ENCODE results near the gene CSMD2.
"Not testable (repeated sequence)": the region's sequence is repeated elsewhere in the genome, so short reads cannot be mapped to it uniquely, and the experiment has no call there.

Gene CSMD2

DNA sequence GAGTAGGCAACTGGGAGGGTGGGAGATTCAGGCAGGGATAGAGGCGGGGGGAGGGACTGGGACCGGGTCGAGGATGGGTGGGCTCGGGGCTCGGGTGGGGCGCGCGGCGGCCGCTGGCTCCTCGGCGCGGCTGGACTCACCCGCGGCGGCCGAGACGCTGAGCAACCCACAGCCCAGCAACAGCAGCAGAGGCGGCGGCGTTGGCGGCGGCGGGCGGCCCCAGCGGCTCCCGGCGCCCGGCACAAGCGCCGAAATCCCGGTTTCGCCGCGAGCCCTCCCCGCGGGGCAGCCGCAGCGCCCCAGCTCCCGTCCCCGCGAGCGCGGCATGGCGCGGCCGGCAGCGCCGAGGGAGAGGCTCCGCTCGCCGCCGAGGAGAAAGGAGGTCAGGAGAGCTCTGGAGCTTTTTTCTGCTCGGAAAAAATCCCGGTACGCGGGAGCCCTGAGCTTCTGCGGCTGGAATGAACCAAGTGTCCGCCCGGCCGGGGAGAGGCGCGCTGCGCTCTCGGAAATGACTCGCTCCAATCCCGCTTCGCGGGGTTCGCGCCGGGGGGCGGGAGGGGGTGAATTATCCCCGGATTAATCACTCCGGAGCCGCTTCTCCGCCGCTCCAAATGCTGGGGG lies at the start of gene CSMD2:
CSMD2 (minus strand) TSS at position 460 of the 621 bp plus-strand sequence; CDS start at position 327, 133 bp downstream.
- peaks cover 19% of the 10 kb centered on the region for H3K4me1 ChIP-seq (ENCODE audit: control insufficient read depth, insufficient read depth, low read length)

DNA sequence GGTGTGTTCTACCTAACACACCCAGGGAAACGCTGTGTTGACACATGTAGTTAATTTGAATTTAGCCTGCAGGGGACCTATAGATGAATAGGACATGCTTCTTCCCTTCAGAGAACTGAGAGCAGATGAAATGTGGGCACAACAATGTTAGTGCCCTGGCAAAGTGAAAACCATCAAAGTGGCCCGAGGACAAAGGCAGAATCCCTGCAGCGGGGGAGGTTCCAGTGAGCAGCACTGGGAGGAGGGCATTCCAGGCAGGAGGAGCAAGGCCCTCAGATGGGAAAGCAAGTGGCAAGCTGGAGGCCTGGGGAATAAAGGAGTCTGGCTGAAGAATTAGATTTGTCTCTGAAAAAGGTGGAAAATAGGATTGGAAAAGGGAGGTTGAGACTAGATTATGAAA lies 48.9 kb upstream of the CSMD2 start:
- Histone ChIP-seq H3K4me1 (ENCODE audit: control insufficient read depth, insufficient read depth, low read length) (peaks cover 5% of the 10 kb centered on the region; the same call in 1 of the 2 replicates), H3K4me3 (ENCODE audit: low read depth, low read length) (no peak overlapping the region), H3K27me3 (ENCODE audit: control insufficient read depth, insufficient read depth, low read length) (no peaks in the 10 kb centered on the region), H3K9ac (ENCODE audit: low read depth, low read length) (no peak overlapping the region), H3K36me3 (ENCODE audit: control insufficient read depth, insufficient read depth, low read length) (no peaks in the 10 kb centered on the region), H3K9me3 (ENCODE audit: control insufficient read depth, insufficient read depth, low read length) (no peaks in the 10 kb centered on the region), H3K27ac (ENCODE audit: low read depth, low read length) (no peak overlapping the region)

More for the DNA sequence above, at the start of gene CSMD2:
- H3K27ac ChIP-seq (ENCODE audit: low read depth, low read length): peak within 1 kb of the TSS; percentile 80
- H3K27me3 ChIP-seq (ENCODE audit: control insufficient read depth, insufficient read depth, low read length): peaks cover 6% of the 10 kb centered on the region; the same call in 1 of the 2 replicates
- H3K9ac ChIP-seq (ENCODE audit: low read depth, low read length): peak within 1 kb of the TSS; percentile 69
- H3K9me3 ChIP-seq (ENCODE audit: control insufficient read depth, insufficient read depth, low read length): no peaks in the 10 kb centered on the region
- peak within 1 kb of the TSS; percentile 82 for H3K4me3 ChIP-seq (ENCODE audit: low read depth, low read length)
- 0 out of 2 replicates have a peak, but pooled peaks cover 2% of the 10 kb centered on the region for H3K36me3 ChIP-seq (ENCODE audit: control insufficient read depth, insufficient read depth, low read length)

DNA sequence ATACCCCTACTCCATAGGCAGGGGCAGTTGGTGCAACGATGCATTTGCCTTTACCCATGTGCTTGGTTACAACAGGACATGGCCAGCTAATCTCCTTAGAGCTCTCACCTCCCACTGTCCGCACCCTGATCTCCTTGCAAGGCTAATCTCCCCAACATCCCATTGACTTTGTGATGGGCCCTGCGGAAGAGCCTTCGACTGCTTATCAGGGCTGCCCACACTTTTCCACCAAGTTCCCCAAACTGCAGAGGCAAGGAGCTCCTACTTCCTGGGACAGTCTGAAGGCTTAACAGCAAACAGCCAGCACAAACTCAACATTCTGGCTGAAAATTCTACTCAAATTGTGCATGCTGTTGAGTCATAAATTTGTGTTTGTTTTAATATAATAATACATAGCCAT lies 47.6 kb upstream of the CSMD2 start:
- Histone ChIP-seq H3K27me3 (ENCODE audit: control insufficient read depth, insufficient read depth, low read length) (no peaks in the 10 kb centered on the region), H3K4me1 (ENCODE audit: control insufficient read depth, insufficient read depth, low read length) (peaks cover 5% of the 10 kb centered on the region; the same call in 1 of the 2 replicates), H3K9ac (ENCODE audit: low read depth, low read length) (no peak overlapping the region), H3K9me3 (ENCODE audit: control insufficient read depth, insufficient read depth, low read length) (no peaks in the 10 kb centered on the region), H3K4me3 (ENCODE audit: low read depth, low read length) (no peak overlapping the region), H3K27ac (ENCODE audit: low read depth, low read length) (no peak overlapping the region), H3K36me3 (ENCODE audit: control insufficient read depth, insufficient read depth, low read length) (no peaks in the 10 kb centered on the region)

DNA sequence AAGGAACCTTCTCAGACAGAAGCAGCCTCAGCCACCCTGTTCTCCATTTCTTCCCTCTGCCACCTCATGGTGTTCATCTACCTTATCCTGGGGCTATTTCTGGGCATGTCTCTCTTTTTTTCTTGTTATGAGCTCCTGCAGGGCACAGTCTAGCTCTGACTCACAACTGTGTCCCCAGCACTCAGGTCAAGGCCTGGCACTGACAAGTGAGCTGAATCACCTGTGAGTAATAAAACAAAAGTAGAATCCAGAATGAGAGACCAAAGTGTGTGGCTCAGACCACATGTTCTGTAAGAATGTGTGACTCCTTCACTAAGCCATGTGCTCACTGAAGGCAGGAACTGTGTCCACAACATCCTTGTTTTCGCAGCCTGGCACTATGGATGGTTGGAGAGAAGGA lies 34.9 kb upstream of the CSMD2 start:
- Histone ChIP-seq H3K9me3 (ENCODE audit: control insufficient read depth, insufficient read depth, low read length) (no peaks in the 10 kb centered on the region), H3K27me3 (ENCODE audit: control insufficient read depth, insufficient read depth, low read length) (no peaks in the 10 kb centered on the region), H3K36me3 (ENCODE audit: control insufficient read depth, insufficient read depth, low read length) (no peaks in the 10 kb centered on the region)

DNA sequence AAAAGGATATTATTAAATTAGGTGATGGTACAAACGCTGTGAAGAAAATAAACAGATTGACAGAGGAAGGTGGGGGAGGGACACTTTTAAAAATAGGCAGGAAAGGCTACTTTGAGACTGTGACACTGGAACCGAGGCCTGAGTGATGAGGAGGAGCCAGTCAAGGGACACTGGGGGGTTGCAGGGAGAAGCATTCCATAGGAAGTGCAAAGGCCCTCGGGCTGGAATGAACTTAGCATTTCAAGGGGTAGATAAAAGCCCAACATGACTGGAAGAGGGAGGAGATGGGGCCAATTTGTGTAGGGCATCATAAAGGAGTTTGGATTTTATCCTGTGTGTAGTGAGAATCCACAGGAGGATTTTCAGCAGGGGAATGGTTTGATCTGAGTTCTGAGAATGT lies 27.6 kb upstream of the CSMD2 start:
- H3K9me3 ChIP-seq (ENCODE audit: control insufficient read depth, insufficient read depth, low read length): peaks cover 7% of the 10 kb centered on the region
- H3K4me1 ChIP-seq (ENCODE audit: control insufficient read depth, insufficient read depth, low read length): peaks cover 16% of the 10 kb centered on the region
- no peaks in the 10 kb centered on the region for H3K36me3 ChIP-seq (ENCODE audit: control insufficient read depth, insufficient read depth, low read length)
- H3K4me3 ChIP-seq (ENCODE audit: low read depth, low read length): no peak overlapping the region
- no peak overlapping the region for H3K27ac ChIP-seq (ENCODE audit: low read depth, low read length)
- peaks cover 5% of the 10 kb centered on the region for H3K27me3 ChIP-seq (ENCODE audit: control insufficient read depth, insufficient read depth, low read length)
- H3K9ac ChIP-seq (ENCODE audit: low read depth, low read length): no peak overlapping the region

More for the DNA sequence above, 34.9 kb upstream of the CSMD2 start:
- Histone ChIP-seq H3K4me1 (ENCODE audit: control insufficient read depth, insufficient read depth, low read length) (no peaks in the 10 kb centered on the region), H3K4me3 (ENCODE audit: low read depth, low read length) (no peak overlapping the region), H3K9ac (ENCODE audit: low read depth, low read length) (no peak overlapping the region), H3K27ac (ENCODE audit: low read depth, low read length) (no peak overlapping the region)

DNA sequence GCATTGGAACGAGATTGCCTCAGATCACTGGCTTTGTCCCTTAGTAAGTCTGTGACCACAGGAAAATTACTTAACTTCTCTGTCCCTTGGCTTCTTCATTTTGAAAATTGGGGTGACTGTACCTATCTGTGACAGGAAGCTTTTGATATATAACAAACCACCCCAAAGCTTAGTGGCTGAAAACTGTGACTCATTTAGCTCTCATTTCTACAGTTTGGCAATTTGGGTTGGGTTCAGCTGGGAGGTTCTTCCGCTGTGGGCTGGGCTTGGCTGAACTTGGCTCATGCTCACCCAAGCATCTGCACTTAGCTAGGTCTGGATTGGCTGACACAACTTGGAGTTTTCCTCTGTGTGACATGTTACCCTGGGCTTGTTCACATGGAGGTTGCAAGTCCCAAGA lies 25.7 kb upstream of the CSMD2 start:
- Histone ChIP-seq H3K9me3 (ENCODE audit: control insufficient read depth, insufficient read depth, low read length) (peaks cover 7% of the 10 kb centered on the region), H3K36me3 (ENCODE audit: control insufficient read depth, insufficient read depth, low read length) (no peaks in the 10 kb centered on the region), H3K4me1 (ENCODE audit: control insufficient read depth, insufficient read depth, low read length) (peaks cover 26% of the 10 kb centered on the region), H3K27me3 (ENCODE audit: control insufficient read depth, insufficient read depth, low read length) (peaks cover 11% of the 10 kb centered on the region), H3K4me3 (ENCODE audit: low read depth, low read length) (no peak overlapping the region), H3K27ac (ENCODE audit: low read depth, low read length) (no peak overlapping the region), H3K9ac (ENCODE audit: low read depth, low read length) (no peak overlapping the region)

DNA sequence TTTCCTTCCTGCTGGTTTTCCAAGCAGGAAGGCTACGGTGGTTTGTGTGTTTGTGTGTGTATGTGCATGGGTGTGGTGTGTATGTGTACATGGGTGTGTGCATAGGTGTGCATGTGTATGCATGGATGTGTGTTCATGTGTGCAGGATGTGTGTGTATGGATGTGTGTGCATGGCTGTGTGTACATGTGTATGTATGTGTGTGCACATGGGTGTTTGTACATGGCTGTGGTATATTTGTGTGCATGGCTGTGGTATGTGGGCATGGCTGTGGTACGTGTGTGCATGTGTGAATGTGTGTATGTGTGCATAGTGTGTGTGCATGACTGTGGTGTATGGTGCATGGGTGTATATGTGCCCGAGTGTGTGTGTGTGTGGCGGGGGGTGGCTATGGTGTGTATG lies 24.0 kb upstream of the CSMD2 start:
- H3K4me3 ChIP-seq (ENCODE audit: low read depth, low read length): no peak overlapping the region
- no peak overlapping the region for H3K9ac ChIP-seq (ENCODE audit: low read depth, low read length)
- no peaks in the 10 kb centered on the region for H3K36me3 ChIP-seq (ENCODE audit: control insufficient read depth, insufficient read depth, low read length)
- H3K9me3 ChIP-seq (ENCODE audit: control insufficient read depth, insufficient read depth, low read length): peaks cover 7% of the 10 kb centered on the region
- H3K27ac ChIP-seq (ENCODE audit: low read depth, low read length): peak overlapping the region; percentile 53
- H3K27me3 ChIP-seq (ENCODE audit: control insufficient read depth, insufficient read depth, low read length): peaks cover 11% of the 10 kb centered on the region
- H3K4me1 ChIP-seq (ENCODE audit: control insufficient read depth, insufficient read depth, low read length): peaks cover 26% of the 10 kb centered on the region

DNA sequence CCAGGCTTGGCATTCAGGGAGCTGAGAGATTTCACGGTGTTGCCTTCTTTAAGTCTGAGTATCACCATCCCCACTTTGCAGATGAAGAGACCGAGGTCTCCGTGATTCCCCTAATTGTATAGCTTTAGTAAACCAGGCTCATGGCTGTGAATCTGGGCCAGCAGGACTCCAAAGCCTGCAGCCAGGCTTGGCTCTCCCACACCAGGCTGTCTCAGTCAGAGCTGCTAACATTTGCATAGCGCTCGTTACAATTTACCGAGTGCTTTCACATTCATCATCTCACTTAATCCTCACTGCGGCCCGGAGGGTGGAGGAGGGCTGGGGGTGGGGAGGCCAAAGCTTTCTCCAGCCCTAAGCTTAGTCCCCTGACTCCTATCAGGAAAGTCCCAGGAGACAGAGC lies 23.4 kb upstream of the CSMD2 start:
- Histone ChIP-seq H3K4me1 (ENCODE audit: control insufficient read depth, insufficient read depth, low read length) (peaks cover 26% of the 10 kb centered on the region), H3K9ac (ENCODE audit: low read depth, low read length) (no peak overlapping the region), H3K4me3 (ENCODE audit: low read depth, low read length) (no peak overlapping the region), H3K27me3 (ENCODE audit: control insufficient read depth, insufficient read depth, low read length) (peaks cover 11% of the 10 kb centered on the region), H3K27ac (ENCODE audit: low read depth, low read length) (peak overlapping the region; percentile 53), H3K36me3 (ENCODE audit: control insufficient read depth, insufficient read depth, low read length) (no peaks in the 10 kb centered on the region), H3K9me3 (ENCODE audit: control insufficient read depth, insufficient read depth, low read length) (peaks cover 7% of the 10 kb centered on the region)

DNA sequence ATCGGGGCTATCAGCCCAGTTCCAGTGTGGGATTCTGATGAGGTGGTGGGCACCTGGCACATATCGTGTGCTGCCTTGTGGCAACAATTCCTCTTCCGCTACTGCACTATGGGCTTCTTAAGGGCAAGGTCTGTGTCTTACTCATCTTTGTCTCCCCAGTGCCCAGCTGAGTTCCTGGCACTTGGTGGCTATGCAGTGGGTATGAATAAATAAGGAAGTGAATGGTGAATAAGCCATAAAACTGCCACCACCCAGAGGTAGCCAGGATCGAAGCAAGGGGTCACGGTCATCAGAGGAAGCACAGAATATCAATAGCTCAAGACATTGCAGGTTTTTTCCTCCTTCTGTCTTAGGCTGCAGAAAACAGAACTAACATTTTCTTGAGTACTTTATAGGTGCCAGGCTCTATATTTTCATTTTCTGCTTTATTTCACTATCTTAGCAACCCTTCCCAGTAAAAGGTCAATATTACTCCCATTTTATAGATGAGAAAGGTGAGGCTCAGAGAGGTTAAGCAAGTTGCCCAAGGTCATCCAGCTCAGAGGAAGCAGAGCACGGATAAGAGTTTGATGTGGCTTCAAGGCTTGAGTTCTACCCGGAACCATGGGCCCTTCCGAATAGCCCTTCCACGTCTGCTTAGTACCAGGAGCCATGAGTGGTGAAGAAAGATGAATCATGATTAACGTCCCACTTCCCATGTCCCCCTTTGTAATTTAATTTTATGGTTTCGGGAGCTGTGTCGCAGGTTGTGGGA lies 21.9 kb upstream of the CSMD2 start:
- Histone ChIP-seq H3K4me3 (ENCODE audit: low read depth, low read length) (no peak overlapping the region), H3K27me3 (ENCODE audit: control insufficient read depth, insufficient read depth, low read length) (peaks cover 11% of the 10 kb centered on the region), H3K36me3 (ENCODE audit: control insufficient read depth, insufficient read depth, low read length) (no peaks in the 10 kb centered on the region), H3K9me3 (ENCODE audit: control insufficient read depth, insufficient read depth, low read length) (peaks cover 7% of the 10 kb centered on the region), H3K27ac (ENCODE audit: low read depth, low read length) (no peak overlapping the region), H3K4me1 (ENCODE audit: control insufficient read depth, insufficient read depth, low read length) (peaks cover 26% of the 10 kb centered on the region), H3K9ac (ENCODE audit: low read depth, low read length) (no peak overlapping the region)

DNA sequence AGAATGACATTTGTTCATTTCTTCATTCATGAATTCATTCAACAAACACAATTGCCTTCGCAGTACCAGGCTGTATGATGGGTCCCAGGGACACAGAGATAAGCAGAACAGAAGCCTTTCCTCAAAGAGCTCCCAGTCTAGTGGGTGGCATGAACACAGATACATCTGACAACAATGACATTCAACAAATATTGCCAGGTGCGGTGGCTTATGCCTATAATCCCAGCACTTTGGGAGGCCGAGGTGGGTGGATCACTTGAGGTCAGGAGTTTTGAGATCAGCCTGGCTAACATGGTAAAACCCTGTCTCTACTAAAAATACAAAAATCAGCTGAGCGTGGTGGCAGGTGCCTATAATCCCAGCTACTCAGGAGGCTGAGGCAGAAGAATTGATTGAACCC lies 18.4 kb upstream of the CSMD2 start:
- H3K27me3 ChIP-seq (ENCODE audit: control insufficient read depth, insufficient read depth, low read length); H3K27ac ChIP-seq (ENCODE audit: low read depth, low read length); H3K36me3 ChIP-seq (ENCODE audit: control insufficient read depth, insufficient read depth, low read length); H3K9ac ChIP-seq (ENCODE audit: low read depth, low read length); H3K4me3 ChIP-seq (ENCODE audit: low read depth, low read length); H3K9me3 ChIP-seq (ENCODE audit: control insufficient read depth, insufficient read depth, low read length): not testable (repeated sequence)
- peaks cover 36% of the 10 kb centered on the region for H3K4me1 ChIP-seq (ENCODE audit: control insufficient read depth, insufficient read depth, low read length)

DNA sequence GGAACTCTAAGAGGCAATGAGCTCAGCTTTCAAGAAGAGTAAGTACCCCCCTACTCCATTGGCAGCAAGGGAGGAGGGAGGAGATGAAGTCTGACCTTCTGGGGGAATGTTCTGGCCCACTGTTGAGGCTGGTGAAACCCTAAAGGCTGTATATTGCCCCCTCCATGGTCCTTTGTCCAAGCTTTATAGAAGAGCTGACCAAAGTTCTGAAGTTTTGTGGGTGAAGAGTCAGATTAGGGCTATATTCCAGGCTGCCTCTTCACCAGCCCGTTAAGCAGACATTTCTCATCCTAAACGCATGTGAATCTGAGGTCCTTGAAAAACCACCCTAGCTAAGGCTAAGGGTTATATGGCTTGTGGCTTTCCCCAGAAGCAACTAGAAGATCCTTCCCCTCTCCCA lies 13.0 kb upstream of the CSMD2 start:
- peaks cover 25% of the 10 kb centered on the region for H3K4me1 ChIP-seq (ENCODE audit: control insufficient read depth, insufficient read depth, low read length)
- H3K4me3 ChIP-seq (ENCODE audit: low read depth, low read length): no peak overlapping the region
- H3K9me3 ChIP-seq (ENCODE audit: control insufficient read depth, insufficient read depth, low read length): no peaks in the 10 kb centered on the region
- H3K9ac ChIP-seq (ENCODE audit: low read depth, low read length): no peak overlapping the region
- H3K27ac ChIP-seq (ENCODE audit: low read depth, low read length): no peak overlapping the region
- H3K36me3 ChIP-seq (ENCODE audit: control insufficient read depth, insufficient read depth, low read length): no peaks in the 10 kb centered on the region
- H3K27me3 ChIP-seq (ENCODE audit: control insufficient read depth, insufficient read depth, low read length): peaks cover 21% of the 10 kb centered on the region

All from HUES48 (cell line).